NCI-H2081 treated with DMSO at 0.1 percent for 48 hours (cell line): ENCODE results near the gene SH3BGRL.
"Not testable (repeated sequence)": the region's sequence is repeated elsewhere in the genome, so short reads cannot be mapped to it uniquely, and the experiment has no call there.

Source experiments
- DNase-seq: peaks from one replicate; lab custom pipeline; 2025; lab: John Stamatoyannopoulos, UW

Gene SH3BGRL

GRCh38 chrX:81259714-81260395 is 58.0 kb downstream of the SH3BGRL start:
- no peak for DNase-seq

- DNase-seq = no peak
These were observed 59.7 kb downstream of the SH3BGRL start for GRCh38 chrX:81261576-81261975.

GRCh38 chrX:81263059-81263458 is 61.2 kb downstream of the SH3BGRL start:
- no peak for DNase-seq

- DNase-seq = no peak
These were observed 76.7 kb downstream of the SH3BGRL start for GRCh38 chrX:81278616-81279015.

GRCh38 chrX:81280148-81280547 is 78.2 kb downstream of the SH3BGRL start:
- DNase-seq = no peak

GRCh38 chrX:81286075-81286474 is 84.2 kb downstream of the SH3BGRL start:
- DNase-seq = no peak

GRCh38 chrX:81286608-81287007 is 84.7 kb downstream of the SH3BGRL start:
- peak; percentile 10 for DNase-seq

- DNase-seq = no peak
These were observed 90.1 kb downstream of the SH3BGRL start for GRCh38 chrX:81291996-81292395.

GRCh38 chrX:81294101-81294500 is 92.2 kb downstream of the SH3BGRL start:
- no peak for DNase-seq

GRCh38 chrX:81301877-81302276 is 100.0 kb downstream of the SH3BGRL start:
- DNase-seq = no peak

GRCh38 chrX:81304563-81304962 is 102.7 kb downstream of the SH3BGRL start:
- no peak for DNase-seq

GRCh38 chrX:81305240-81305639 is 103.3 kb downstream of the SH3BGRL start:
- no peak for DNase-seq

- DNase-seq = no peak
These were observed 106.4 kb downstream of the SH3BGRL start for GRCh38 chrX:81308086-81308829.

GRCh38 chrX:81316163-81316562 is 114.3 kb downstream of the SH3BGRL start:
- no peak for DNase-seq

- DNase-seq = not testable (repeated sequence)
These were observed 129.8 kb downstream of the SH3BGRL start for GRCh38 chrX:81331653-81332052.

- no peak for DNase-seq
These were observed 134.7 kb downstream of the SH3BGRL start for GRCh38 chrX:81336455-81337152.

- no peak for DNase-seq
These were observed 135.9 kb downstream of the SH3BGRL start for GRCh38 chrX:81337805-81338204.

- no peak for DNase-seq
These were observed 137.0 kb downstream of the SH3BGRL start for GRCh38 chrX:81338924-81339323.

GRCh38 chrX:81345296-81345695 is 143.4 kb downstream of the SH3BGRL start:
- not testable (repeated sequence) for DNase-seq
